AG04450 (cell line): ENCODE results near the gene CADM4. TPM values are rescaled to one million over a fixed set of nuclear protein-coding genes. Genes with fewer than 3 reads are reported as not detected.

Experiments used
- CTCF ChIA-PET: fragments of 300-600, 350-600 bp; formaldehyde crosslinking; extraction: SDS; loops from one replicate; lab custom pipeline; 2022; ENCODE audit warnings: antibody characterized with exemption, inconsistent platforms; lab: Charles Lee
- POLR2A ChIA-PET: fragments of 350-600 bp; formaldehyde crosslinking; extraction: SDS; loops from one replicate; lab custom pipeline; 2021; ENCODE audit warnings: antibody characterized with exemption, inconsistent platforms; lab: Yijun Ruan, JAX
- DNase-seq: peaks from one replicate; pipeline ENCODE4 v3.0.0-alpha.2; 2011; ENCODE audit warnings: low read depth, low spot score
- H3K27ac ChIP-seq: one replicate; pipeline ENCODE4 v1.5.1; 2012; ENCODE audit warnings: low read depth, low read length, control low read depth
- H3K27me3 ChIP-seq: one replicate; pipeline ENCODE4 v1.6.0; 2012; ENCODE audit warnings: low read length; ENCODE audit not compliant: control insufficient read depth, insufficient read depth
- H3K4me3 ChIP-seq: 2 replicates; pipeline ENCODE4 v1.5.1; 2011; ENCODE audit warnings: mild to moderate bottlenecking, low read depth, low read length, control low read depth
- H3K9me3 ChIP-seq: 2 replicates; pipeline ENCODE4 v1.5.1; 2012; ENCODE audit warnings: low read length; ENCODE audit not compliant: control insufficient read depth, insufficient read depth
- CTCF ChIP-seq: IDR thresholded peaks from 2 replicates; pipeline ENCODE4 v1.5.1; 2011; ENCODE audit warnings: low read depth, low read length, control low read depth, inconsistent platforms
- polyA plus RNA-seq: library from polyadenylated mRNA; depleted of rRNA; stranded (reverse); fragments of >200 nt; gene quantifications from 2 replicates; pipeline ENCODE4 v1.2.3, GENCODE V29; 2011

CADM4 gene
- polyA plus RNA-seq, 1 experiment = 3.7 TPM

DNA sequence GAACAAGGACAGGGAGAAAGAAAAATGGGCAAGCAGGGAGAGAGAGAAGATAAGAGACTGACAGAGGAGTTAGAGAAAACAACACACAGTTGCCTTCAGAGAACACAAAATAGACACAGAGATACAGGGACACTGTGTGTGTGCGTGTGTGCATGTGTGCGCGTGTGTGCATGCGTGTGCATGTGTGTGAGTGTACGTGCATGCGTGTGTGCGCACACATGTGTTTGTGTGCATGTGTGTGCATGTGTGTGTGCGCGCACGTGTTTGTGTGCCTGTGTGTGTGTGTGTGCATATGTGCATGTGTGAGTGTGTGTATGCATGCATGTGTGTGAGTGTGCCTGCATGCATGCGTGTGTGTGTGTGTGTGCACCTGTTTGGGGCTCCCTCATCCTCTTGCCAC is 36.3 kb upstream of the CADM4 start:
- no peaks in the 10 kb centered on the region for H3K9me3 ChIP-seq
- ChIA-PET POLR2A (no interaction called here), CTCF (interaction anchor here (1.1 kb wide), 1 partner anchor 69 kb away, joined by 4 read pairs; no protein-coding TSS in a partner anchor)
- no peak overlapping the region for H3K4me3 ChIP-seq
- DNase-seq = no peak
- no peak for TF ChIP-seq CTCF
- H3K27me3 ChIP-seq = no peaks in the 10 kb centered on the region
- H3K27ac ChIP-seq = no peak overlapping the region

DNA sequence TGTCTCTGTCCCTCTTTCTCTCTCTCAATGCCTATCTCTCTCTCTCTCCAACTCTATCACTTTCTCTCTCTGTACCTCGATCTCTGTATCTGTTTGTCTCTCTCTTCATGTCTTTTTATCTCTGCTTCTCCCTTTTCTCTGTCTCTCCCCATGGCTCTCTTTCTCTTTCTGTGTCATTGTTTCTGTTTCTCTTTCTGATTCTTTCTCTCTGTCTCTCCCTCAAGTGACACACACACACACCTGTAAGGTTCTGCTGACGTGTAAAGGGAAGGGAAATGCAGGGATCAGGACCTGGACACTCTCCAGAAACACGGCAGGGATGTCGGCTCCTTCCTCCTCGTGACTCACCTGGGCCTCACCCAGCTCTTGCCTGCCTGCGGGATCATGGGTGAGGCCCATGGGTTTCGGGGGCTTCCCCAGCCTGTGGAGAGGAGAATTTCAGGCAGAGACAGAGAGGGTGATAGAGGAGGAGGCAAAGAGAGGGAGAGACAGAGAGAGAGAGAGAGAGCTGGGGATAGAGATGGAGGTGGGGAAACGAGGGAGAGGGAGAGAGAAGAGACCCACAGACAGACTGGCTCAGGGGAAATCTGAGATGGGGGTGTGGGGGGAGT is 35.7 kb upstream of the CADM4 start:
- POLR2A ChIA-PET = interaction anchor here (0.7 kb wide), 1 partner anchor 76 kb away, joined by 8 read pairs; no protein-coding TSS in a partner anchor
- H3K4me3 ChIP-seq = no peak overlapping the region
- no peak for DNase-seq
- H3K27ac ChIP-seq = no peak overlapping the region
- no peak for TF ChIP-seq CTCF
- no peaks in the 10 kb centered on the region for H3K9me3 ChIP-seq
- CTCF ChIA-PET = interaction anchor here (1.1 to 1.5 kb wide), 3 partner anchors 69 to 135 kb away, joined by 4 to 14 read pairs (median 5); no protein-coding TSS in a partner anchor
- no peaks in the 10 kb centered on the region for H3K27me3 ChIP-seq

- Histone ChIP-seq H3K27ac (no peak overlapping the region), H3K27me3 (no peaks in the 10 kb centered on the region), H3K9me3 (no peaks in the 10 kb centered on the region), H3K4me3 (no peak overlapping the region)
- TF ChIP-seq CTCF = no peak
- ChIA-PET CTCF (interaction anchor here (1.1 to 1.5 kb wide), 2 partner anchors 70 to 135 kb away, joined by 5 to 14 read pairs; no protein-coding TSS in a partner anchor), POLR2A (interaction anchor here (0.5 to 0.8 kb wide), 4 partner anchors 12 to 77 kb away, joined by 3 to 10 read pairs (median 6); no protein-coding TSS in a partner anchor)
- DNase-seq = no peak
Measured at GRCh38 chr19:43674596-43674995, 34.9 kb upstream of the CADM4 start.

DNA sequence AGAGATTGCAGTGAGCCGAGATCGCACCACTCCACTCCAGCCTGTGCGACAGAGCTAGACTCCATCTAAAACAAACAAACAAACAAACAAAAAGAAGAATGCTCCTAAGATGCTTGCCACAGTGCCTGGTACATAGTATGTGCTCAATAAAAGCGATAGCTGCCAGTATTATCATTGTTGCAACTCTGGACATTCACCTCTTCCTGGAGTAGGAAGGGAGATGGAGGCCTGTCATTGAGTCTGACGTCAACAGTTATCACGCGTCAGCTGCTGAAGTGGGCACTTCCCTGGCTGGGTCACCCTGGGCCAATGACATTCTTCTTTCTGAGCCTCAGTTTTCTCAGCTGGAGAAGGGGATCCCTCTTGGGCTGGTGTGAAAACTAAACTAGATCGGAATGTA is 34.5 kb upstream of the CADM4 start:
- no peak for TF ChIP-seq CTCF
- CTCF ChIA-PET = interaction anchor here (1.1 to 1.5 kb wide), 2 partner anchors 71 to 136 kb away, joined by 5 to 14 read pairs; no protein-coding TSS in a partner anchor
- Histone ChIP-seq H3K27me3 (no peaks in the 10 kb centered on the region), H3K4me3 (no peak overlapping the region), H3K9me3 (no peaks in the 10 kb centered on the region), H3K27ac (no peak overlapping the region)
- DNase-seq = no peak
- POLR2A ChIA-PET = interaction anchor here (0.5 to 0.8 kb wide), 3 partner anchors 12 to 19 kb away, joined by 3 to 10 read pairs (median 4); no protein-coding TSS in a partner anchor

- H3K27me3 ChIP-seq = no peaks in the 10 kb centered on the region
- POLR2A ChIA-PET = no interaction called here
- CTCF ChIA-PET = interaction anchor here (1.5 kb wide), 1 partner anchor 136 kb away, joined by 14 read pairs; no protein-coding TSS in a partner anchor
- TF ChIP-seq CTCF = no peak
- H3K27ac ChIP-seq = no peak overlapping the region
- no peak for DNase-seq
- H3K9me3 ChIP-seq = no peaks in the 10 kb centered on the region; the same call in 1 of the 2 replicates
- H3K4me3 ChIP-seq = no peak overlapping the region
Measured at GRCh38 chr19:43673637-43674036, 34.0 kb upstream of the CADM4 start.
